Astrocyte of the spinal cord (primary cell): ENCODE results near the gene ATG2A.

ENCODE experiments used
- DNase-seq: peaks from one replicate; pipeline ENCODE4 v3.0.0; 2011; ENCODE audit warnings: low read depth, low spot score
- H3K4me3 ChIP-seq: 2 replicates; pipeline ENCODE4 v1.5.1; 2011; ENCODE audit warnings: low read depth, mild to moderate bottlenecking, low read length, moderate library complexity
- in situ Hi-C: cut with HindIII; loops from 2 replicates; pipeline ENCODE4 v1.10.0; 2017; ENCODE audit warnings: low sequenced_read_pairs
- TF ChIP-seq, protein P1 (sequence below): IDR thresholded peaks from 2 replicates; pipeline ENCODE4 v1.5.1; 2012; ENCODE audit warnings: low read depth, mild to moderate bottlenecking, low read length, inconsistent platforms

ATG2A gene

DNA sequence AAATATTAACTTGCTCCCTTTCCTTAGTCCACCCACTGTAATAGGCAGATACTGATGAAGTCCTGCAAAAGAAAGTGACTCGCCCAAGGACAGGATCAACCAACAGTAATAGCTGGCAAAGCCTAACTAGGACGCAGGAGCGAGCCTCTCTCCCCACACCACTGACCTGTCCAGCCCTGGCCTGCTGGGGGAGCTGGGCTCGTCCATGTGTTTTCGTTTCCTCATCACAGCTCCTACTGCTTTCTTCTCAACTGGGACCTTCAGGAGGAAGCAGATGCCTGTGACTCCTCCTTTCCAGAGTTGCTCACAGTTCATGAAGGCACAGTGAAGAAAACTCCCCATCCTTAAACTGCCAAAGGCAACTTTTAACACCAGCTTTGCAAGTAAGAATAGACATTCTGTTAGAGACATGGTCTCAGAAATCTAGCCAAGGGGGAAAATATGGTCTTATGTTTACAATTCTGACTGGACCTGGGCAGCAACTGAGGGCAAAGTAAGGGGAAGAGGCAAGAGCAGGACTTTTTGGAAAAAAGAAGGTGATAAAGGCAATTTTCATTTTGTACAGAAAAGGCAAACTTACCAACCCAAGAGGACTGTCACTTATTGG, 30.3 kb upstream of the ATG2A start:
- TF ChIP-seq, protein P1, sequence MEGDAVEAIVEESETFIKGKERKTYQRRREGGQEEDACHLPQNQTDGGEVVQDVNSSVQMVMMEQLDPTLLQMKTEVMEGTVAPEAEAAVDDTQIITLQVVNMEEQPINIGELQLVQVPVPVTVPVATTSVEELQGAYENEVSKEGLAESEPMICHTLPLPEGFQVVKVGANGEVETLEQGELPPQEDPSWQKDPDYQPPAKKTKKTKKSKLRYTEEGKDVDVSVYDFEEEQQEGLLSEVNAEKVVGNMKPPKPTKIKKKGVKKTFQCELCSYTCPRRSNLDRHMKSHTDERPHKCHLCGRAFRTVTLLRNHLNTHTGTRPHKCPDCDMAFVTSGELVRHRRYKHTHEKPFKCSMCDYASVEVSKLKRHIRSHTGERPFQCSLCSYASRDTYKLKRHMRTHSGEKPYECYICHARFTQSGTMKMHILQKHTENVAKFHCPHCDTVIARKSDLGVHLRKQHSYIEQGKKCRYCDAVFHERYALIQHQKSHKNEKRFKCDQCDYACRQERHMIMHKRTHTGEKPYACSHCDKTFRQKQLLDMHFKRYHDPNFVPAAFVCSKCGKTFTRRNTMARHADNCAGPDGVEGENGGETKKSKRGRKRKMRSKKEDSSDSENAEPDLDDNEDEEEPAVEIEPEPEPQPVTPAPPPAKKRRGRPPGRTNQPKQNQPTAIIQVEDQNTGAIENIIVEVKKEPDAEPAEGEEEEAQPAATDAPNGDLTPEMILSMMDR, result no peak
- no peak for DNase-seq
- in situ Hi-C loops, result no loop called here
- H3K4me3 ChIP-seq, result no peak overlapping the region

DNA sequence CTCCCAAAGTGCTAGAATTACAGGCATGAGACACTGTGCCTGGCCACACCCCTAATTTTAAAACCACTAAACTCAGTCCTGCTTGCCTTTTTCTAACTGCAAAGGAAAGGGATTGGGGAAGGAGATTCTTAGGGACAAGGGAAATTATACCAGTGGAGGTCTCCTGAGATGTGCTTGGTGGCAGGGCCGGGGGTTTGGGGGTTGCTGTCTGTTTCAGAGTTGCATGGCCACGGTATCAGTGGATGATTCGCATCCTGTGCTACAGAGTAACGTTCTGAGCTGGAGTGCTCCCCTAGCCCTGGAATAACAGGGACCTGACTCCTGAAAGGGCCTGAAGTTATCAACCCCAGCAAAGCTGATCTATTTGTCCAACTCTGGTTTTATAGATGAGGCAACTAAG, 19.5 kb upstream of the ATG2A start:
- in situ Hi-C loops, result no loop called here
- TF ChIP-seq, protein P1, result no peak
- DNase-seq, result no peak
- no peak overlapping the region for H3K4me3 ChIP-seq

DNA sequence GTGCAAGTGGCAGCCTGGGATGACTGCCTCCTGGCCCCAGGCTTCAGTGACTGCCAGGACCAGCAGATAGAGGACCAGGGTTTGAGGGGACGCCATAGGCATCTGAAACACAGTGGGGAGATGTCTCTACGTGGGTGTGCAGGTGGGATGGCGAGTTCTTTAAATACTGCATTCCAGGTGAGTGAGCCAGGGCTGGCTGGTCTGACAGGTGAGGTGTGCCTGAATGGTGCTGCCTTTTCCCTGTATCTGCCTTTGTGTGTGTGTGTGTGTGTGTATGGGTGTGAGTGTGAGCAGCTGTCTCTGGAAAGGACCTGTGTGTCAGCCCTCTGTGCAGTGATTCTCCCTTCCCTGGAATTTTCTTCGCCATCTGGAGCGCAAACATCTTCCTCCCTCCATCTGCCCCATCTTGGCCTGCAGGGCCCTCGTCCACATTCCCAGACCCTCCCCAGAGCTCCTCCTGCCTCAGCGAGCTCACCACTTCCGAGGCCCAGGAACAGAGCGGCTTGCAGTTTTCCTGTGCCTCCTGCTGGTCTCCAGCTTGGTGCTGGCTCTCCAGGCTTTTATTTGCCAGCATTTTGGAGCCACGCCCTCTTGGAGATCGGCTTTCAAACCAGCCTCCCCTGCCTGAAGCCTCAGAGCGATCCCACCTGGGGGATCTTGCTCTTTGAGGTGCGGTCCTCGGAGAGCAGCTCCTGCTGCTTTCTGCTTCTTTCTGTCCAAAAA, 18.5 kb upstream of the ATG2A start, which contains the start of gene GPHA2:
GPHA2 (minus strand) TSS at position 535 of the 723 bp plus-strand sequence; CDS start at position 102, 433 bp downstream.
- in situ Hi-C loops, result no loop called here
- no peak within 1 kb of the TSS for H3K4me3 ChIP-seq
- peak; percentile 18 for DNase-seq
- TF ChIP-seq, protein P1, result peak; percentile 17

DNA sequence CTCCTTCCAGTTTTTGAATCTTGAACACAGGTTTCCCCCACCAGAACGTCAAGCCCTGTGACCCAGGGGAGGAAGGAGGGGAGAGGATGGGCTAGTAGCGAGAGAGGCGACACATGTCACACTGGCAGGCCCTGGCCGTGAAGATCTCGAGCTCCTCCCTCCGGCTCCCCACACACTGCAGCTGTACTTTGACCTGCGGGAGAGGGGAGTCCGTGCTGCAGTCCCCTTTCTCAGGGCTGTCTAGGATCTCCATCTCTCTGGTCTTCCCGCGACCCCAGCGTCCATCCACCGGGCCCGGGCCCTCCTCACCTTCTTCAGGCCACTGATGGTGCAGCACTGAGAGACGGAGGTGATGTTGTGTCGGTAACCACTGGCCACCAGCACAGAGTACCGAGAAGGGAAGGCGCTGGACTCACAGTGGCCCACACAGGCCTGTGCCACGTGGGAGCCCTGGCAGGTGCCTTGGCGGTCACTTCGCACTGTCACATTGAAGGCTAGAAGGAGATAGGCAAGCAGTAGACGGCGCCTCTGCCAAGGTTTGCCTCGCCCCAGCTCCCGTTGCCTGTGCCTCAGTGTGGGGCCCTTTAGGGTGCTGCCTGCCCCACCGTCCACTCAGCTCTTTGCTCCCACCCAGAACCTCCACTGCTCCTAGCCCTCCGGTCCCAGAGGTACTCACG, 17.8 kb upstream of the ATG2A start:
- DNase-seq, result no peak
- in situ Hi-C loops, result no loop called here
- H3K4me3 ChIP-seq, result no peak overlapping the region
- TF ChIP-seq, protein P1, result no peak

- DNase-seq, result no peak
- in situ Hi-C loops, result no loop called here
- H3K4me3 ChIP-seq, result no peak overlapping the region
- TF ChIP-seq, protein P1, result no peak
Observed at GRCh38 chr11:64933935-64934681, 17.1 kb upstream of the ATG2A start.

- H3K4me3 ChIP-seq, result no peak overlapping the region
- no peak for DNase-seq
- TF ChIP-seq, protein P1, result no peak
- in situ Hi-C loops, result no loop called here
Observed at GRCh38 chr11:64933213-64933934, 16.4 kb upstream of the ATG2A start.
